GM12878 (cell line): ENCODE data around the gene MSH6.

ENCODE experiments used
- CHD4 ChIP-seq: fragments of 200-600 bp; sonication (generic); IDR thresholded peaks from 2 replicates; pipeline ENCODE4 v1.6.1; 2016; ENCODE audit warnings: mild to moderate bottlenecking
- PML ChIP-seq: IDR thresholded peaks from 2 replicates; pipeline ENCODE4 v1.6.1; 2012; ENCODE audit warnings: low read length, inconsistent platforms
- POLR2A ChIP-seq: IDR thresholded peaks from 2 replicates; pipeline ENCODE4 v1.6.1; 2011; ENCODE audit warnings: low read depth, mild to moderate bottlenecking, low read length
- TF ChIP-seq, protein P1 (sequence below): IDR thresholded peaks from 2 replicates; pipeline ENCODE4 v1.6.1; 2012; ENCODE audit warnings: low read depth, low read length, improper control_type of control experiment
- TF ChIP-seq, protein P2 (sequence below), 3 experiments: IDR thresholded peaks in 2 of 3; conservative IDR thresholded peaks in 1 of 3; 2 replicates each; pipeline ENCODE4 v1.5.1; 2011; ENCODE audit warnings: low read depth in 3 of 3, low read length in 3 of 3, mild to moderate bottlenecking in 3 of 3, control low read depth in 2 of 3, moderate library complexity in 2 of 3, inconsistent platforms in 1 of 3, mixed read lengths in 1 of 3; ENCODE audit not compliant: control insufficient read depth in 2 of 3, insufficient read depth in 1 of 3; ENCODE audit errors: extremely low read depth in 1 of 3

DNA sequence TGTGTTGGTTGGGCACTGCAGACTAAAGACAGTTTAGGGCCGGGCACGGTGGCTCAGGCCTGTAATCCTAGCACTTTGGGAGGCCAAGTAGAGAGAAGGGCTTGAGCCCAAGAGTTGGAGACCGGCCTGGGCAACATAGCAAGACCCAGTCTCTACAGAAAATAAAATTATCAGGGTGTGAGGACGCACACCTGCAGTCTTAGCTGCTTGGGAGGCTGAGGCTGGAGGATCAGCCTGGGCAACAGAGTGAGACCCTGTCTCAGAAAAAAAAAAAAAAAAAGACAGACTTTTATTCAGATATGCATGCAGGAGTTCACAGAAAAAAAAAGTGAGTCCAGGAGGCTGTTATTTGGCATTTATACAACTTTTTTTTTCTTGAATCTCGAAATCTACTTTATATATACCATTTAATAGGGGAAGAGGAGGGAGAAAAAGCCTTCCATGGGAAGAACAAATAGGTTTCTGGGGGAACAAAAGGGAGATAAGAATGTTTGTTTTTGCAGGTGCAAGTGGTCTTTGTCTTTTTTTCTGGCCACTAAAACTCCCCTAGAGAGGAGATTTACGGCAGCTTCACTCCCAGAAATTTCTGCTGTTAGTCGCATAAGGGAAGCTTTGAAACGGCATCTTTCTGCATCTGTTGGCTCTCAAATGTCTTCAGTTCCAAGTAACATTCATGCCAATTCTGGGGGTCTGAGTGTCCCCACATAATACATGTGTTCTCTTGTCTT lies 4.1 kb upstream of the MSH6 start:
- no peak for TF ChIP-seq CHD4
- TF ChIP-seq, protein P1, sequence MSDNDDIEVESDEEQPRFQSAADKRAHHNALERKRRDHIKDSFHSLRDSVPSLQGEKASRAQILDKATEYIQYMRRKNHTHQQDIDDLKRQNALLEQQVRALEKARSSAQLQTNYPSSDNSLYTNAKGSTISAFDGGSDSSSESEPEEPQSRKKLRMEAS = no peak
- TF ChIP-seq, protein P2, sequence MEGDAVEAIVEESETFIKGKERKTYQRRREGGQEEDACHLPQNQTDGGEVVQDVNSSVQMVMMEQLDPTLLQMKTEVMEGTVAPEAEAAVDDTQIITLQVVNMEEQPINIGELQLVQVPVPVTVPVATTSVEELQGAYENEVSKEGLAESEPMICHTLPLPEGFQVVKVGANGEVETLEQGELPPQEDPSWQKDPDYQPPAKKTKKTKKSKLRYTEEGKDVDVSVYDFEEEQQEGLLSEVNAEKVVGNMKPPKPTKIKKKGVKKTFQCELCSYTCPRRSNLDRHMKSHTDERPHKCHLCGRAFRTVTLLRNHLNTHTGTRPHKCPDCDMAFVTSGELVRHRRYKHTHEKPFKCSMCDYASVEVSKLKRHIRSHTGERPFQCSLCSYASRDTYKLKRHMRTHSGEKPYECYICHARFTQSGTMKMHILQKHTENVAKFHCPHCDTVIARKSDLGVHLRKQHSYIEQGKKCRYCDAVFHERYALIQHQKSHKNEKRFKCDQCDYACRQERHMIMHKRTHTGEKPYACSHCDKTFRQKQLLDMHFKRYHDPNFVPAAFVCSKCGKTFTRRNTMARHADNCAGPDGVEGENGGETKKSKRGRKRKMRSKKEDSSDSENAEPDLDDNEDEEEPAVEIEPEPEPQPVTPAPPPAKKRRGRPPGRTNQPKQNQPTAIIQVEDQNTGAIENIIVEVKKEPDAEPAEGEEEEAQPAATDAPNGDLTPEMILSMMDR (IDR thresholded peaks at IDR 0.05 in 2 of 3, conservative IDR thresholded peaks at IDR 0.05 in 1 of 3; ENCODE audit: control insufficient read depth in 2 of 3, extremely low read depth in 1 of 3, insufficient read depth in 1 of 3, low read depth in 3 of 3, low read length in 3 of 3) = no peak
- no peak for TF ChIP-seq PML
- TF ChIP-seq POLR2A = no peak
